ENCODE results near the gene OR2AP1.

DNA sequence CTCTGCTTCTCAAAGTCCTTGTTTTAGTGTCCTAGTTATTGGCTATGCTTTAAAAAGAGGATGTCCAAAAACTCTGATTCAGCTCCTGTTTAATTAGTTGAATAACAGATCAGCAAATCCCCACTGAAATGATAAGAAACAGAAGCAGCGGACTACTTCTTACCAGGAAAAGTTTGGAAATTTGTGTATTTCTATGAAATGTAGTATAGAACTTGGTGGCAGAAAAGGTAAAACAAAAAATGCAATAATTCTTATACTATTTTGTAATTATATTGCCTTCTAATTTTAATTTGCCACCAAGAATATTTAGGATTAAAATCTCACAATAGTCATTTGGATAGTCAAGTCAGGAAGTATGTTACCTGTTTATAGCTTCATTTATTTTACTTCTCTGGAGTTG lies at the start of gene OR2AP1:
- TF ChIP-seq, protein P1, sequence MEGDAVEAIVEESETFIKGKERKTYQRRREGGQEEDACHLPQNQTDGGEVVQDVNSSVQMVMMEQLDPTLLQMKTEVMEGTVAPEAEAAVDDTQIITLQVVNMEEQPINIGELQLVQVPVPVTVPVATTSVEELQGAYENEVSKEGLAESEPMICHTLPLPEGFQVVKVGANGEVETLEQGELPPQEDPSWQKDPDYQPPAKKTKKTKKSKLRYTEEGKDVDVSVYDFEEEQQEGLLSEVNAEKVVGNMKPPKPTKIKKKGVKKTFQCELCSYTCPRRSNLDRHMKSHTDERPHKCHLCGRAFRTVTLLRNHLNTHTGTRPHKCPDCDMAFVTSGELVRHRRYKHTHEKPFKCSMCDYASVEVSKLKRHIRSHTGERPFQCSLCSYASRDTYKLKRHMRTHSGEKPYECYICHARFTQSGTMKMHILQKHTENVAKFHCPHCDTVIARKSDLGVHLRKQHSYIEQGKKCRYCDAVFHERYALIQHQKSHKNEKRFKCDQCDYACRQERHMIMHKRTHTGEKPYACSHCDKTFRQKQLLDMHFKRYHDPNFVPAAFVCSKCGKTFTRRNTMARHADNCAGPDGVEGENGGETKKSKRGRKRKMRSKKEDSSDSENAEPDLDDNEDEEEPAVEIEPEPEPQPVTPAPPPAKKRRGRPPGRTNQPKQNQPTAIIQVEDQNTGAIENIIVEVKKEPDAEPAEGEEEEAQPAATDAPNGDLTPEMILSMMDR (IDR thresholded peaks at IDR 0.05; ENCODE audit: extremely low read depth in 1 of 2, insufficient read depth in 1 of 2, low read depth in 1 of 2, low read length in 2 of 2) = no peak
- TF ChIP-seq EZH2 (IDR thresholded peaks at IDR 0.05; ENCODE audit: borderline replicate concordance, low read depth, low read length, severe bottlenecking) (no peak), MYC (IDR thresholded peaks at IDR 0.05; ENCODE audit: low read depth, low read length) (no peak), POLR2A (IDR thresholded peaks at IDR 0.05; ENCODE audit: low read depth, low read length) (no peak), FOS (IDR thresholded peaks at IDR 0.05; ENCODE audit: borderline replicate concordance, insufficient read depth, low read length) (no peak)
- TF ChIP-seq, protein P2, sequence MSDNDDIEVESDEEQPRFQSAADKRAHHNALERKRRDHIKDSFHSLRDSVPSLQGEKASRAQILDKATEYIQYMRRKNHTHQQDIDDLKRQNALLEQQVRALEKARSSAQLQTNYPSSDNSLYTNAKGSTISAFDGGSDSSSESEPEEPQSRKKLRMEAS (IDR thresholded peaks at IDR 0.05; ENCODE audit: insufficient read depth, insufficient read length) = no peak

All from endothelial cell of umbilical vein (primary cell).